Brain microvascular endothelial cell (primary cell): ENCODE measurements around the gene HSD17B11.
"Not testable (repeated sequence)": the region's sequence is repeated elsewhere in the genome, so short reads cannot be mapped to it uniquely, and the experiment has no call there.

ENCODE experiments used
- DNase-seq: peaks from one replicate; pipeline ENCODE4 v3.0.0-alpha.2; 2020
- H3K27ac ChIP-seq: fragments of 250-450 bp; sonication (Bioruptor Pico); 2 replicates; pipeline ENCODE4 v1.5.1; 2020; ENCODE audit warnings: mild to moderate bottlenecking, moderate library complexity
- H3K27me3 ChIP-seq: fragments of 250-450 bp; sonication (Bioruptor Pico); replicated peaks from 2 replicates; pipeline ENCODE4 v1.5.1; 2020; ENCODE audit warnings: mild to moderate bottlenecking
- H3K36me3 ChIP-seq: fragments of 250-450 bp; sonication (Bioruptor Pico); replicated peaks from 2 replicates; pipeline ENCODE4 v1.5.1; 2020; ENCODE audit warnings: mild to moderate bottlenecking
- H3K4me3 ChIP-seq: 2 replicates; pipeline ENCODE4 v1.5.1; 2011; ENCODE audit warnings: low read depth, mild to moderate bottlenecking, control low read depth, low read length, moderate library complexity
- in situ Hi-C: cut with HindIII; loops from 2 replicates; pipeline ENCODE4 v1.10.0; 2017; ENCODE audit warnings: low sequenced_read_pairs, low pct_ligation_motif_present
- TF ChIP-seq, protein P1 (sequence below): IDR thresholded peaks from 2 replicates; pipeline ENCODE4 v1.5.1; 2011; ENCODE audit warnings: low read depth, mild to moderate bottlenecking, moderate library complexity, low read length, control low read depth, inconsistent platforms; ENCODE audit errors: missing control alignments

Gene HSD17B11

DNA sequence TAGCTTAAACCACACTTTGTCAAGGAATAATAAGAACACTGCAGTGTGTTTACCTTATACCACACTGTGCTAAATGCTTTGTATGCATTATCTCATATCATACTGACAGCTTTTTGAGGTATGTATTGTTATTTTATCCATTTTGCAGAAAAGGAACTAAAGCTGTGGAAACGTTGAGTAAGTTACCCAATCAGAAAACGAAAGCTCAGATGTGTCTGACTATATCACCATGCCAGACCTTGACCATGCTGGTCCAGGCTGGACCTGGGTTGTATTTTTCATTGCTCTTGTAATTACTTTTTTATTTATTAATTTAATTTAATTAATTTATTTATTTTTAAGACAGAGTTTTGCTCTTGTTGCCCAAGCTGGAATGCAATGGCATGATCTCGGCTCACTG, 2.1 kb downstream of the HSD17B11 start:
- TF ChIP-seq, protein P1, sequence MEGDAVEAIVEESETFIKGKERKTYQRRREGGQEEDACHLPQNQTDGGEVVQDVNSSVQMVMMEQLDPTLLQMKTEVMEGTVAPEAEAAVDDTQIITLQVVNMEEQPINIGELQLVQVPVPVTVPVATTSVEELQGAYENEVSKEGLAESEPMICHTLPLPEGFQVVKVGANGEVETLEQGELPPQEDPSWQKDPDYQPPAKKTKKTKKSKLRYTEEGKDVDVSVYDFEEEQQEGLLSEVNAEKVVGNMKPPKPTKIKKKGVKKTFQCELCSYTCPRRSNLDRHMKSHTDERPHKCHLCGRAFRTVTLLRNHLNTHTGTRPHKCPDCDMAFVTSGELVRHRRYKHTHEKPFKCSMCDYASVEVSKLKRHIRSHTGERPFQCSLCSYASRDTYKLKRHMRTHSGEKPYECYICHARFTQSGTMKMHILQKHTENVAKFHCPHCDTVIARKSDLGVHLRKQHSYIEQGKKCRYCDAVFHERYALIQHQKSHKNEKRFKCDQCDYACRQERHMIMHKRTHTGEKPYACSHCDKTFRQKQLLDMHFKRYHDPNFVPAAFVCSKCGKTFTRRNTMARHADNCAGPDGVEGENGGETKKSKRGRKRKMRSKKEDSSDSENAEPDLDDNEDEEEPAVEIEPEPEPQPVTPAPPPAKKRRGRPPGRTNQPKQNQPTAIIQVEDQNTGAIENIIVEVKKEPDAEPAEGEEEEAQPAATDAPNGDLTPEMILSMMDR, result no peak
- in situ Hi-C loops, result no loop called here
- Histone ChIP-seq H3K36me3 (no peaks in the 10 kb centered on the region), H3K27me3 (no peaks in the 10 kb centered on the region), H3K27ac (no peak overlapping the region), H3K4me3 (no peak overlapping the region)
- DNase-seq, result no peak

DNA sequence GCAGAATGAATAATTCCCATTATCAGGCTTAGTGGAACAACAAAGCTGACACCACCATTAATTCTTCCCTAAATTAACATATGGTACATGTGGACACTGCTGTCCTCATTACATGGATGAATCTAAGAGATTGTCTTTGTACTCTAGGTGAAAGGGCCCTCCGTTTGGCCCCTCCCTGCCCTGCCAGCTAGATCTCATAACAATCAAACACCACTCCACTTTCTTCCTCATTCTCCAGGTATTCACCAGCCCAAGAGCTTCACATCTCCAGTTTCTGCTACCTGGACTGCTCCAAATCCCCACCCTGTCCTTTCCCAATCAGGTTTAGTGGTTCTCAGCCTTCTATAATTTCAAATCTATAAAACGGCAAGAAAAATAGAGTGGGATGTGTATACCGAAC, 3.8 kb downstream of the HSD17B11 start:
- no peak overlapping the region for H3K27ac ChIP-seq

DNA sequence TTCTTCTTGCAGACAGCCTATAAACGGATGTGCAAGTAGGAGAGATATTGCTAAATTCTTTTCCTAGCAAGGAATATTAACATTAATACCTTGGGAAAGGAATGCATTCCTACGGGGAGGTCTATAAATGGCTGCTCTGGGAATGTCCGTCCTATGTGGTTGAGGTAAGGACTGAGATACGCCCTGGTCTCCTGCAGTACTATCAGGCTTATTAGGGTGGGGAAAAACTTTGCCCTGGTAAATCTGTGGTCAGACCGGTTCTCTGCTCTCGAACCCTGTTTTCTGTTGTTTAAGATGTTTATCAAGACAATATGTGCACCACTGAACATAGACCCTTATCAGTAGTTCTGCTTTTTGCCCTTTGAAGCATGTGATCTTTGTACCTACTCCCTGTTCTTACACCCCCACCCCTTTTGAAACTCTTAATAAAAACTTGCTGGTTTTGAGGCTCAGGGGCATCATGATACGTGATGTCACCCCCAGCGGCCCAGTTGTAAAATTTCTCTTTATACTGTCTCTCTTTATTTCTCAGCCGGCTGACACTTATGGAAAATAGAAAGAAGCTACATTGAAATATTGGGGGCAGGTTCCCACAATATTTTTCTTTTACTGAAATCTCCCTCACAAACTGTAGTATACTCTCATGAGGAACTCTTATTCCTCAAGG, 6.4 kb downstream of the HSD17B11 start:
- H3K36me3 ChIP-seq, H3K27me3 ChIP-seq, DNase-seq, H3K27ac ChIP-seq, in situ Hi-C loops, H3K4me3 ChIP-seq: not testable (repeated sequence)

More for the DNA sequence above, 3.8 kb downstream of the HSD17B11 start:
- Histone ChIP-seq H3K36me3 (no peaks in the 10 kb centered on the region), H3K4me3 (no peak overlapping the region), H3K27me3 (no peaks in the 10 kb centered on the region)
- in situ Hi-C loops, result no loop called here
- TF ChIP-seq, protein P1, result no peak
- no peak for DNase-seq

DNA sequence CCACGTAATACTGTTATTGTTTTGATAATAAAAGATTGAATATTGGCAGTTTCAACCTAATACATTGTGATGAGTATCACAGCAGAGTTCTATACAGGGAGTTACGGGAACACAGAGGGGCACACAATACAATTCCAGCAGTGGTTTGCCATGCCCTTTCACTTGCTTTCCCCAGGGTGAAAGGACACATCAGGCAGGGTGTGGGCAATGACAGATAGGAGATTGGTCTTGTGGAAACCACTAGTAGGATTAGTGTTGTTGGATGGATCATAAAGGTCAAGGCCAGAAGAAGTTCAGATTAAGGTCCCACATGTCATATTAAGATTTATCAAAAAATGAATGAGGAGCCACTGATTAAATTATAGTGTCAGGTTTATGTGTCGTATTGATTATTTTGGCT, 8.1 kb downstream of the HSD17B11 start:
- no peaks in the 10 kb centered on the region for H3K27me3 ChIP-seq
- no peak for DNase-seq
- H3K27ac ChIP-seq, result no peak overlapping the region
- H3K4me3 ChIP-seq, result no peak overlapping the region
- TF ChIP-seq, protein P1, result no peak
- in situ Hi-C loops, result no loop called here
- H3K36me3 ChIP-seq, result peaks cover 3% of the 10 kb centered on the region

DNA sequence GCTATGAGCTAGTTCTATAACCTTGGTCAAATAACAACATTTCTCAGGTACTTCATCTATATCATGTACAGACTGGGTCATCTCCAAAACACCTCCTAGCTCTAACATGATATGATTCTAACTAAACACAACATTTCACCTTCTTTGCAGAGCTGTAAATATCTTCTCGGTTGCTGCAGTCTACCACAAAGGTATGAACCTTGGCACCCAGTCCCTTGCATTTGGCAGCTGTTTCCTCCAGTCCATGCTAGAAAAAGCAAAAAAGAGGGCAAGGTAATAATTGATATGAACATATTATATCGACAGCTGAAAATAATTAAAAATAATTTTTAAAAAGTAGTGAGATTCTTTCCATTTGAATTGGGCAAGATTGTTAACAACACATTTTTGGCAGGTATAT, 8.9 kb downstream of the HSD17B11 start:
- in situ Hi-C loops, result no loop called here
- TF ChIP-seq, protein P1, result no peak
- peaks cover 3% of the 10 kb centered on the region for H3K36me3 ChIP-seq
- H3K4me3 ChIP-seq, result no peak overlapping the region
- H3K27ac ChIP-seq, result no peak overlapping the region
- DNase-seq, result no peak
- no peaks in the 10 kb centered on the region for H3K27me3 ChIP-seq

DNA sequence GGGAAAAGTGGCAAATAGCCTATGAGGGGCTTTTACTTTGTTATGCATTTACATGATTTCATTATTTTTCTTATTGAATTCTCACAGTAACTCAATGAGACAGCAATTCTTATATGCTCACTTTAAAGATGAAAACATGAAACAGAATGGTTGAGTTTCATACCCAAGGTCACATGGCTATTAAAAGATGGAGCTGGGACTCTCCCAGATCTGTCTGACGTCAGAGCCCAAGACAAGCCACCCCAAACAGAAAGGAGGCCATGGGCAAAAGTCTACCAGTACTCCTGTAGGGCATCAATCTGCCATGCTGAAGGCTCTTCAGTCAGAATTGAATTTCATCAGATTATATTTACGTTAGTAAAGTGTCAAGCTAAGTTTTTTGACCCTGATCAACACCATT, 13.2 kb downstream of the HSD17B11 start:
- TF ChIP-seq, protein P1, result no peak
- in situ Hi-C loops, result no loop called here
- DNase-seq, result no peak
- Histone ChIP-seq H3K27ac (no peak overlapping the region), H3K27me3 (no peaks in the 10 kb centered on the region), H3K36me3 (peaks cover 3% of the 10 kb centered on the region), H3K4me3 (no peak overlapping the region)
